NAMALWA (cell line): ENCODE results near the gene PAX3.

ENCODE experiments used
- DNase-seq: peaks from one replicate; pipeline ENCODE4 v3.0.0-alpha.2; 2015; ENCODE audit warnings: low spot score

The PAX3 gene

DNA sequence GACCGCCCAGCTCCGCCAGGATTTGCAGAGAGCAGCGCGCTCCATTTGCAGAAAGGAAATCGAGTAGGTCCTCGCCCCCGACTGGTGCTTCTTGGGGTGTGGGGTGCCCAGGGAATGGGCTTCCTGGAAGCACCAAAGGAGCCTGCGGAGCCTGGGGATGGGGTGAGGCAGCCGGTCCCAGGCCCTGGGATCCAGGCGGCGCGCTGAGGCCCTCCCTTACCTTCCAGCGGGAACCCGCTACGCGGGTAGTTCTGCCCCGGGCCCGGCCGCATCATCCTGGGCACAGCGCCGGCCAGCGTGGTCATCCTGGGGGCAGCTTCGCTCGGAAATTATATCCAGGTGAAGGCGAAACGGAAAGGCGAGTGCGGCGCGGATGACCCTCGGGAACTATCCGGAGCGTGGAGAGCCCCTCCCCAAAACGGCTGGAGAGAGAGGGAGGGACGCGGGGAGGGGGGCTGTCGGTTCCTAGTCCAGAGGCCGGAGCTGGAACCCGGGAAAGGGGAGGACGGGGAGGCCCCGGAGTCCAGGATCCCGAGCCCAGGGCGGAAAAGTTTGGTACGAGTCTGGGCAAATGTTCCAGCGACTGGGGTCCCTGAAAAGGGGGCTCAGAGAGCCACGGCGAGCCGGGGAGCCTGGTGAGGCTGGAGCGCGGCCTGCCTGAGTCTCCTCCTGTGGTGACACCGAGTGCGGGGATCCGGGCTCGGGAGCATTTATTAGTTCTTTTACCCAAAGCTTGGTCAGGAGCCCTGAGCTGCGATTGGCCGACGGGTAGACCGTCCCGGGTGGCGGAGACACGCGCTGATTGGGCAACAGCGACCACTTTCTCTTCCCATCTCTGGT is at the start of gene PAX3:
TSS of gene PAX3 (minus strand) at position 688 of the 840 bp plus-strand sequence. CDS start at position 305, 383 bp downstream.
- no peak for DNase-seq

DNA sequence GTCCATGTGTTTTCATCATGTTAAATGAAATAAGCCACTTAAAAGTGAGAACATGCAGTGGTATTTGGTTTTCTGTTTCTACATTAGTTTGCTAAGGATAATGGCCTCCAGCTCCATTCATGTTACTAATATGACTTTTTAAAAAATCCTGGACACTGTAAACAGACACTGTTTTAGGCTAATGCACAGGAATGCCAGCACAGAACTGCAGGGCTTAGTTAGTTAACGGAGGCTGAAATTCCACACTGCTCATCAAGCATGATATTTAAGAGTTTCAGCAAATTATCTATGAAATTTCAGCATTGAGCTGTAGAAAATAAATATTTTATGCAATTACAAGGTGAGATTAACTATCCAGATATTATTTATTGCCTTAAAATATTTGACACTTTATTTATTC is 42.5 kb upstream of the PAX3 start:
- no peak for DNase-seq

DNA sequence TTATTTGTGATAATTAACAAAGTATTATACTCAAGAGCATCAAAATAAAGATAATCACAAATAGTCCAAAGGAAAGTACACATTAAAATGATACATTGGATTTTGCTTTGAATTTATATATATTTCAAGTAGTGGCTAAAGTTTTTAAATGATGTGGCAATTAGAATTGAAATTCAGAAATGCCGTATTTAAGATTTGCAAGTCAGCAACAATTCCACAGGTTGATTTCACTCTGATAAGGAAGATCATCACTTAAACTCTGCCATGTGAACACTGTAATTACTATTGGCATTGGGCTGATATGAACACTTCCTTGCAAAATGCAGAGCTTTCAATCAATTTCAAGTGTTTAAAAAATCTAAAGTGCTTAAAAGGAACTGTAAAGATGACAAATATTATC is 39.6 kb upstream of the PAX3 start:
- no peak for DNase-seq

DNA sequence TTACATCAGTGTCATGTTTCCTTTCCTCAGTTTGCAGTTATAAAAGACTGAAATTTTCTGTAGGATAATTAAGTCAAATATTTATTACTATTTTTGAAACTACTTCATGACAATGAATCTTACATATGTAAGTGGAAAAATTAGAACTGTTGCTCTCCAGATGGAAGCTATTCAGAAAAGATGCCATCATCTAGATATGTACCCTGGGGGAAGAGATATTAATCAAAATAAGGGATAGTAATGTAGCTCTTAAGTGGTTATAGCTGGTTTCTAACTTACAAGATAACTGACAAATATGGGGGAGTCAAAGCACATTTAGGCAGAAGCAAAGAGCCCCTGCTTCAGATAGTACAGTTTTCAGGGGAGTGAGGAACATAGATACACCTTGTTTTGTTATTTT is 38.1 kb upstream of the PAX3 start:
- DNase-seq: no peak

DNA sequence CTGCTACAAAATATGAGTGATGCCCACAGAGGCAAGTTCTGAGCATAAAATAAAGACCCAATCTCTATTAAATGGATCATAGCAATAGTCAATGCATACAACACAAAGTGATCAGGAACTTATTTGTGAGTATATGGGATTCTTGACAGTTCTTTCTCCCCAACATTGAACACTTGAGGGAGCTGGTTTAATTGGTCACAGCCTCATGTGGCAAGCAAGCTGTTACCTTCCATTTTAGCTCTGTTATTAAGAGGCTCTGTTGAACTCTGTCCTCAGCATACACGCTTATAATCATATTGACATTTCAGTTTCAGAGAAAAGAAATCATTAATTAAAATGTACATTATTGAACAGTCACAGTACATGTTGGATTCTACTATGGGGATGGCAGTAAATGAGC is 37.6 kb upstream of the PAX3 start:
- no peak for DNase-seq

DNA sequence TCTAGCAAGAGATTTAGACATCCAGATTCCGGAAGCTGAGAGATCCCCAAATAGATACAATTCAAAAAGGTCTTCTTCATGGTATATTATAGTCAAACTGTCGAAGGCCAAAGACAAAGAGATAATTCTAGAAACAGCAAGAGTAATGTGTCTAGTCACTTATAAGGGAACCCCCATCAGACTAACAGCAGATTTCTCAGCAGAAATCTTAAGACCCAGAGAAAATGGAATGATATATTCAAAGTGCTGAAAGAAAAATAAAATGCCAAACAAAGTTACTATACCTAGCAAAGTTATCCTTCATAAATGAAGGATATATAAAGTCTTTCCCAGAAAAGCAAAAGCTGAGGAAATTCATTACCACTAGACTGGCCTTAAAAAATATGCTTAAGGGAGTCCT is 36.1 kb upstream of the PAX3 start:
- no peak for DNase-seq

DNA sequence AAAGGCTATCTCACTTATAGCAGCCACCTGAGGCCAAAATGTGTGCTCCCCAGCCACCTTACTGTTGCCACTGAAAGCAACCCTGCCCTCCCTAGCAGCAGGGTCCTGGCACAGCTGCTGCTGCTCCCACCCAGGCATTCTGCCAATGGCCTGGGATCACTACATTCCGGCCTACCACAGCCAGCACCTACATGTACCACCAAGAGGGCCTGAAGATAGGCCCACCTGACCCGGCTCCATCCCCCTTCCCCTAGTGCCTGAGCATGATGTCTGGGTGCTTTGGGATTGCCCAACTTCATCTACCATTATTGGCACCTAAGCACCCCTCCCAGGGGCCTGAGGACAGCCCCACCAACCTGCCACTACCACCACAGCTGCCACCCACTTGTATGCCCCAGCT is 34.6 kb upstream of the PAX3 start:
- no peak for DNase-seq

DNA sequence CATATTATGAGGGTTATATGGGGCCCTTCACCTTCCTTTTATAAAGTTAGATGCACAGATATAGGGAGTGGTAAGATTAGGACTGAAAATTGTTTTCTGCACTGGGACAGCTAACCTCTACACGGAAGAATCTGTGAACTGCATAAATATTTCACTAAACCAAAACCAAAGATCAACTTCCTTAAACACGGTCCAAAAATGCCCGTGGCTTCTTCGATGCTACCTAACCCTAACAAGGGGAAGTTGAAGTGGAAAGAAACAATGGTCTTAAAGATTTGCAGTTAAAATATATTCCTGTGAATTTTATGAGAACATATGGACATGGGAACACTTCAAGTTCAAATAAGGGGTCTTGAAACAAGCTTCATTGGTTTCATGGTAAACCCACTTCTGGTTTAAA is 33.3 kb upstream of the PAX3 start:
- no peak for DNase-seq

DNA sequence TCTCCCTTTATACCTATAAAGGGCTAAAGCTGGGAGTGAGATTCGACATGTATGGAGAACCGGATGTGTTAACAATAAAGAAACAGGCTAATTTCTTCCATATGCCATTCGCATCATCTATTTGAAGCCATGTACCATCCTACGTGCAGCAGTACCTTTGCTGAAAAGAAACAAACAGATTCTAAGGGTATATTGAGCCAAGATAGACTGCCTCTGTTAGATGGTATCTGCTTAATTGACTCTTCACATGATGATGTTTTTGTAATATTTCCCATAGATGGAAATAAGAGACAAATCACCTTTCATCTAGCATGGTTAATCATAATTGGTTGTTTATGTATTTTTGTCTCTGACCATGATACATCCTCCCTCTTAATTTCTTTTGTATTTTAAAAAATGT is 32.1 kb upstream of the PAX3 start:
- DNase-seq: no peak

DNA sequence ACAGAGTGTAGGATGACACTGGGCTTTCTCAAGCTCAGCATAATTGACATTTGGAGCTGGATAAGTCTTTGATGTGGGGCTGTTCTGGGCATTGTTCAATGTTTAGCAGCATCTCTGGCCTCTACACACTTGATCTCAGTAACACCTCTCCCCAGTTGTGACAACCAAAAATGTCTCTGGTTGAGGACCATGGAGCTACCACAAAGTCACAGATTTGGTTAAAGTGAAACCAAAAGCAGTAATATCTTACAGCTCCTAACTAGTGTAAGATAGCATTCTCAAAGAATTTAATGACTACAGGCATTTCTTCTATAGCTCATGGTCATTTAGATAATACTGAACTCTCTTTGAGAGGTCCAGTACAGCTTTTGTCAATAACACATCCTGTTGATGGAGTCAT is 23.4 kb upstream of the PAX3 start:
- no peak for DNase-seq

DNA sequence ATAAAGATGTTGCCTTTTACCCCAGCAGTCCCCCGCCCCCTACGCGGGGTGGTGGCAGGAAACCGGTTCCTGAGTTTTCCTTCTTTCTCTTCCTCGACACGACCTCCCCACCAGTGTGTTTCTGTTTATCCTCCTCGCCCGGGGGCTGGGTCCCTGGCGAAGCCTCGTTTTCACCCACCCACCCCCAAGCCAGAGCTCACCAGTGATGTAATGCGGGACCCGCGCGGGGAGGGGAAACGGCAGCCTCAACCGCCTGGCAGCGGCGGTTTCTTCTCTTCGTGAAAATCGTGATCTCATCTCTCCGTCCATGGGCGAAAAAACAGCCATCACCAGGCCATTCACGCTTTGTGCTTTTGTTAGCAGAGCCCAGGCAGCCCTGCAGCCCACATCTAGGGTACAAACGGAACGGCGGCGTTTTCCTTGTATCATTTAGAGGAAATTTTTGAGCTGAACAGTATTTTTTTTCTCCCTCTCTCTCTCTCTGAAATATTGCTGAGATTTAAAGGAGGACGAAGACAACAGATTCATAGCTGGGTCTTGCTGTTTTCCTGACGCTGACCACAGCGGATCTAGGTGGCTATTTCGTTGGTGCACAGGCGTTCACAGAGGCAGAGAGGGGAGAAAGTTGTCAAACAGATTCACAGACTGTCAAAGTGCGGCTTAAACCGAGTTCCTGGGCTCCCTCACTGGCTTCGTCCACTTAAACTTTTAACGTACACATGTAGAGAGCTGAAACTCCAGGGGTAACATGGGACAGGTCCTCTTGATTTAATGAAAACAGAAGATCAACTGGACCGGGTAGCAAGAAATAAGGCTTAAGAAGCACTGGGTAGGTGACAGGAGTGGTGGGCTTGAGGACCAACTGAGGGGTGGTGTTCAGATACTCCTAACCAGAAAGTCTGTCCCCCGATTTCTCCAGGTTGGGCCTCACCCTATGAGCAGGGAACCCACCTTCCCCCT is 21.9 kb upstream of the PAX3 start:
- no peak for DNase-seq

DNA sequence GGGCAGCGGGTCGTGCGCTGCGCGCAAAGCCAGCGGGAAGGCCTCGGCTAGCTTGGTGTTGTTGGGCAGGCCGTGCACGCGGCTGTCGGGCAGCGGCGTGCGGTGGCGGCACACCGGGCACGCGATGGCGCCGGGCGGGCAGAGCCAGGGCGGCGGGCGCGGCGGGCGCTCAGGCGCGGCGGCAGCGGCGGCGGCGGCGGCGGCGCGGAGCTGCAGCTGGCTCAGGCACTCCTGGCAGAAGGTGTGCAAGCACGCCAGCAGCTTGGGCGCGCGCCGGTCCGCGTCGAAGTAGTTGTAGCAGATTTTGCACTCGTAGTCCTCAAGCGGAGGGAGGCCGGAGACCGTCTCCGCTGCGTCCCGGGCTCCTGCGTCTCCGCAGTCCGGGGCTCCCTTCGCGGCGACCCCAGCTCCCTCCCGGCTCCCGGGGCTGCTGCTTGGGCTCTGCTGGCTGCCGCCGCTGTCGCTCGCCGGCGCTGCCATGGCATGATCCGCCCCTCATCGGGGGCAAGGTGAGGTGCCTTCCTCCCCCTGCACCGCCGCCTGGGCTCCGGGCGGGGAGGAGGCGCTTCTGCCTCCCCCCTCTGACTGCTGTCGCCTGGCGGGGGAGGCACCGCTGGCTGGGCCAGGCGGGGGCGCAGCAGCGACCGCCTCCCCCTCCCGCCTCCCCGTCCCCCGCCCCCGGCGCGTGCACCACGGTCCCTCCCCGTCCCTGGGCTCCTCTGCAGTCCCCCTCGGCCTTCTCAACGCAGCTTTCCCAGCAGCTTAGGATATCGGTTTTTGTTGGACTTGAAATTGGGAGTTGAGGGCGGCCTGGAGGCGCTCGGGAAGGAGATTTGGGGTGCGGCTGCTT is 21.0 kb upstream of the PAX3 start:
- no peak for DNase-seq

DNA sequence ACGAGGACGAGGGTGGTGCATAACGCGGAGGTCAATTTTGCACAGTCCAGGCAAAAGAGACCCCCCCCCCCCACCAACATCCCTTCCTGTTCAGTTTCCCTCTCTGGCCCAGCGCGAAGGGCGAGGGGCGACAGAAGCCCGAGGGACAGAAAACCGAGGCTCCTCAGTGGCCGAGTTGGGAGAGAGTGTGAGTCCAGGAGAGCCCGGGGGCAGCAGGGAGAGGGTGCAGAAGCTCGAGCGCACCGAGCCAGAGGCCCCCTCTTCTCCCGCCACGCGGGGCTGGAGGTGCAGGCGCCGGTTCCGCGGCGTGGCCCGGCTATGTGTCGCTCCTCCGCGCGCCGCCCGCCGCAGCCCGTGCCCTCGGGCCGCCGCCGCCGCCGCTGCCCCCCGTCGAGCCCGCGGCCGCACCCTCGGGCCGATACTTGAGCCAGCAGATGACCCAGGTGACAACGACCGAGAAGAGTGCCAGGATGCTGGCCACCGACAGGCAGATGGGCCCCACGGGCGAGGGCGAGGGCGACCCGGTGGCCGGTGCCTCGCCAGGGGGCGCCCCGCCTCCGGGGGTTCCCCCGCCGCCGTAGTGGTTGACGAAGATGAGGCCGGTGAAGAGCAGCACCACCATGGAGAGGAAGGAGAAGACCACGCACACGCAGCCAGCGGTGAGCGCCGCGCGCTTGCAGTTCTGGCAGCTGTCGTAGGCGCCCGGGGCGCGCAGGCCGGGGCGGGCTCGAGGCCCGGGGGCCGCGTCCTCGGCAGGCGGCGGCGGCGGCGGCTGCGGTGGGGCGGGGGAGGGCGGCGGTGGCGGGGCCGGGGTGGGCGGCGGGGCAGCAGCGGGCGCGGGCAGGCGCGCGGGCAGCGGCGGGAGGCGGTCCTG is 20.2 kb upstream of the PAX3 start:
- no peak for DNase-seq

DNA sequence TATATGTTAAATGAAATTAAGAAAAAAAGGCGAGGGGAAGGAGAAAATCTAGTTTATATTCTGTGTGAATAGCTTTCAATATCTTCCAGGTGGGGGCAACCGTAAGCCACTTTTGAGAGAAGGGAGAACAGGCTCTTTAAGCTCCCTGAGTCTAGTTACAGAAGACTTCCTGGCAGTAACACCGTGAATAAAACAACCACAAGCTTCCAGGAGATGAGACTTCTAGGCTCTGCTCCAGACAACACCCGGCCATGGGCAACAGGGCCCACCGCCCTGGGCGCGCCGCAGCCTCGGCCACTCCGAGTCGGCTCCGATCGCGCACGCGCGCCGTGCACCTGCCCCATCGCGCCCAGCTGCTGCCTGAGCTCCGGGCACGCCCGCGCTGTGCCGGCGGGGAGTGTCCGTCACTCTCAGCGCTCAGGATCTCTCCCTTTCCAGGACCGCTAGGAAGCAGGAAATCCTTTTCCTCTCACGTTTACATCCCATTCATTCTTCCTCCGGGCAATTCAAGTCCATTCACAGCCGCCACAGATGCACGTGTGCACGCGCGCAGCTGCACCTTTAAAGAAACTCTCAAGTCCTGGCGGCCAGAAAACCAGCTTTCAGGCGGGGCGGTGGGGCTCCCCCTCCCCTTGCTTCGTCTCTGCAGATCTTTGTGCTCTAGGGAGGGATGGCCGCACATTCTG is 19.4 kb upstream of the PAX3 start:
- DNase-seq: peak; percentile 63

DNA sequence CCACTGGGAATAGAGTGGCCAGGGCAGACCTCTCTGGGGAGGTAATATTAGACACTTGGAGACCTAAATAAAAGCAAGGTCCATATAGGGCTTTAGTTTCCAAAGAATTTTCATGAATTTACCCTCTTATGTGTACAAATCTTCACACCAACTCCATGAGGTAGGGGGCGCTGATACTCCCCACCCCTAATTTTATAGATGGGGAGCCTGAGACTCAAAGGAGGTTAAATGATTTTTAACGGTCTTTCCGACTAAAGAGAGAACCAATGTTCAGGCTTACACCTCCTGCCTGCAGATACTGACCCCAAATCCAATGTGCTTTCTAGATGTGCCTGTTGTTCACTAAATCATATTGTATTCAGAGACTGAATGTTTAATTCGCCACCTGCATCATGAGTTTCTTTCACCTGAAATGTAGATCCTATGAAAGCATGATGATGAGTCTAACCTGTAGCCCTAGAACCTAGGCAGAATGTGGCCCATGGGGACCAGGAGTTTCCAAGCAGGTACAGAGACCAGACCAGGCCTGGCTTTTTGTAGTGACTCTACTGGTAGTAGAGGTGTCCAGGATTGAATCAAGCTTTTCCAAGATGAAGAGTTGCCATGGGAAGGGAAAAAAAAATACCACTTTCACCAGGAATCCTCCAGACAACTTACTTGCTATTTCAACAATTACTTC is 16.8 kb upstream of the PAX3 start:
- peak; percentile 40 for DNase-seq

DNA sequence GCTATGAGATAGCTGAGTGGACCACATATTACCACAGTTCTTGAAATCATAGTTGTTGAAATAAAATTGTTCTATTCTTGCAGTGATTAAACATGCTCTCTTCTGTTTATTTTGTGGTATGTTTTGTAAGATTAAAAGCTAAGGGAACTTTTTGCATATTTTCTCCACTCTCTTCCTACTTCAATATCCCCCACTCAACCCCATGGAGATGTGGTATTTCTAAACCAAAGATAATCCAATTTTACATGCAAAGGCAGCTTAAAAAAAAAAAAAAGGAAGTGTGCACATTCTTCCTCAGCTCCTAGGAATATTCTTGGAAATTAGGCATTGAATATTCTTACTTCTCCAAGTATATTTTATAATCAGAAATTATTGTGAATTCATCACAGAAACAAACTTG is 15.0 kb upstream of the PAX3 start:
- no peak for DNase-seq

DNA sequence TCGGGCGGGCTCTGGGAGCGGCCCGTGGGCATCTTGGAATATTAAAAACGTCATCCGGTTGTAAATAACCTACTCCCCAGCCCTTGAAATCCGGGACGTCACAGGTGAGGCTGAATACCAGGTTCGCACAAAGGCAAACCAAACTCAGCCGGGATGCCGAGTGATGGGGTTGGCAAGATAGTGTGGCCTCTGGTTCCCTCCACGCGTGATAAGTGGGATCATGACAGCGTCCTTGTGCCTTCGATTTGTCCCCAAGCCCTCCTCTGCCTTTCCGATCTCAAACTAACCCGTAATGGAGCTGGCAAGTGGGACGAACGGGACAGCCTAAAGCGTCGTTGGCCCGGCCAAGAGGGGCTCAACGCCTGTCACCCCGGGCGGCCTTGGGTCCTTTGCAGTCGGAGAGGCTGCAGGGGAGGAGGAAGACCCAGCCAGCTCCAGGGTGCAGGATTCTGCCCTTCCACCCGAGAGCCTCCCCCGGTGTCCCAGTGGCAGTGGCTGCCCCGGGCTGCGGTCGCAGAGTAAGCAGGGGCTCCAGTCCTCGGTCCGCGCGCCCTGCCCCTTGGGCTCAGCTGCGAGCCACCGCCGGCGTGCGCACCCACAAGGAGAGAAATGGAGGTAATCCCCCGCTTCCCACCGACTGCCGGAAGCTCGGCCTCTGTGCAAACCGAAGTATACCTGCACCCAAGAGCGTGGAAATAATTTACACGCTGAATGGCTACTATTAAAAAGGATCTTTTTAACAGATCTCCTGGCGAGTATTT is 13.4 kb upstream of the PAX3 start:
- DNase-seq: no peak

DNA sequence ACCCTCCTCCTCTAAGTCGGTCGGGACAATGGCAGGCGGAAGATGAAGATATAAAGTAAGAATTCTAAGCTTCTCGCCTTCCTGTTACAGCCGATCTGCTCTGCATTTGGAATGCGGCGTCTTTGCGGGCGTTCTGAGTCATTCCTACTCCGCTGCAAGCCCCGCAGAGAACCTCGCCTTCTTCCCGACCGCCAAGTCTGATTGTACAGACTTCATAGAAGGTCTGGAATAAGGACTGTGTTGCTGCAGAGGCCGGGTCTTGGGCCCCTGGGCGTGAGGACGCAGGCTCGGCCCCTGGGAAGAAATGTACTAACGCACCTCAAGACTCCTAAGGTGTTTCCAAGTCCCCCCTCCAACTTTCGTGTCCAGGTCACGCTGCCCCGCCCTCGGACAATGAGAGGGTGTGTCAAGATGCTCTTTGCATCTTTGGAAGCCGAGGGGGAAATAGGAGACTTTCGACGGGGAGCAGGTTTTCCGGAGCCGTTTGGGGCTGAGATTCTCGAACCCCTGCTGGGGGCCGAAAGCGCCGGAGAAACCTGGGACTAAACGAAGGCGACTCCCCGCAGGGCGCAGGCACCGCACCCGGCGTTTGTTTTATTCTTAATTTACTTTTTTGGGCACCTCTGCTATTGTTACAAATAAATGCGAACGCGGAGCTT is 12.7 kb upstream of the PAX3 start:
- no peak for DNase-seq
